Measurements from ENCODE around the gene ZNF101.

DNA sequence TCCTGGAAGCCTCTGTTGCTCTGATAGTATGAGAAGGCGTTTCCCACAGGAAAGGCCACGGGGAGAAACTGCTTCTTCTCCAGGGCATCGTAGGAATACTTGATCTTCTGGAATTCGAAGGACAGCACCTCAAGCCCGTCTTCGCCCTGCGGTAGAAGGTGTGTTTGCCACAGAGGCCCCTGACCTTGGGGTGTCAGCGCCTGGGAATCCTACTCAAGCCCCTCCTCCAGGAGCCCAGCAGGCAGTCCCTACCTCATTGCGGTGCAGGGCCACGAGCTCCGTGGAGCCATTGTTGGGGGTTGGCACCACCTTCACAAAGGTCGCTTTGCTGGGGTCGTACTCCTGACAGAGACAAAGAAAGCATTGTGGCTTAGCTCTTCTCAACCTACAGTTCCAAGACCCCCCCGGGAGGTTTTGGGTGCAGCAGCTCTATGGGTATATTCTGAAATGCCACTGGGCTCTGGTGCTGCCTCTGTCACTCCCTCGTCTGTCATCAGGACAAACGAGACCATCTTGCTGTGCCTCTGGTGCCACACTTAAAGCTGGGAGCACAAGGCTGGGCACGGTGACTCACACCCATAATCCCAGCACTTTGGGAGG, 8.9 kb upstream of the ZNF101 start:
- TF ChIP-seq, protein P1, sequence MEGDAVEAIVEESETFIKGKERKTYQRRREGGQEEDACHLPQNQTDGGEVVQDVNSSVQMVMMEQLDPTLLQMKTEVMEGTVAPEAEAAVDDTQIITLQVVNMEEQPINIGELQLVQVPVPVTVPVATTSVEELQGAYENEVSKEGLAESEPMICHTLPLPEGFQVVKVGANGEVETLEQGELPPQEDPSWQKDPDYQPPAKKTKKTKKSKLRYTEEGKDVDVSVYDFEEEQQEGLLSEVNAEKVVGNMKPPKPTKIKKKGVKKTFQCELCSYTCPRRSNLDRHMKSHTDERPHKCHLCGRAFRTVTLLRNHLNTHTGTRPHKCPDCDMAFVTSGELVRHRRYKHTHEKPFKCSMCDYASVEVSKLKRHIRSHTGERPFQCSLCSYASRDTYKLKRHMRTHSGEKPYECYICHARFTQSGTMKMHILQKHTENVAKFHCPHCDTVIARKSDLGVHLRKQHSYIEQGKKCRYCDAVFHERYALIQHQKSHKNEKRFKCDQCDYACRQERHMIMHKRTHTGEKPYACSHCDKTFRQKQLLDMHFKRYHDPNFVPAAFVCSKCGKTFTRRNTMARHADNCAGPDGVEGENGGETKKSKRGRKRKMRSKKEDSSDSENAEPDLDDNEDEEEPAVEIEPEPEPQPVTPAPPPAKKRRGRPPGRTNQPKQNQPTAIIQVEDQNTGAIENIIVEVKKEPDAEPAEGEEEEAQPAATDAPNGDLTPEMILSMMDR (IDR thresholded peaks at IDR 0.05), result no peak
- no peak for TF ChIP-seq POLR2AphosphoS5 (IDR thresholded peaks at IDR 0.05)

Data from breast epithelium (tissue), 3 donors.